ENCODE measurements around the gene PLCH2. TPM values are rescaled to one million over a fixed set of nuclear protein-coding genes. Genes with fewer than 3 reads are reported as not detected.

PLCH2 gene
- total RNA-seq, 1 donor = 0.81 TPM

- no peak for DNase-seq (ENCODE audit: low read depth)
- TF ChIP-seq CTCF (IDR thresholded peaks at IDR 0.05; ENCODE audit: insufficient read depth, low read length) = no peak
- no peak overlapping the region for H3K4me3 ChIP-seq (ENCODE audit: low read depth, low read length)
Observed at GRCh38 chr1:2498648-2499047, 22.6 kb downstream of the PLCH2 start.

- no peak for DNase-seq (ENCODE audit: low read depth)
- no peak for TF ChIP-seq CTCF (IDR thresholded peaks at IDR 0.05; ENCODE audit: insufficient read depth, low read length)
Observed at GRCh38 chr1:2499260-2499659, 23.2 kb downstream of the PLCH2 start.

GRCh38 chr1:2499986-2500596 lies 24.0 kb downstream of the PLCH2 start:
- no peak for DNase-seq (ENCODE audit: low read depth)
- H3K4me3 ChIP-seq (ENCODE audit: low read depth, low read length) = no peak overlapping the region
- no peak for TF ChIP-seq CTCF (IDR thresholded peaks at IDR 0.05; ENCODE audit: insufficient read depth, low read length)

More at GRCh38 chr1:2499260-2499659, 23.2 kb downstream of the PLCH2 start:
- no peak overlapping the region for H3K4me3 ChIP-seq (ENCODE audit: low read depth, low read length)

- no peak overlapping the region for H3K4me3 ChIP-seq (ENCODE audit: low read depth, low read length)
- no peak for DNase-seq (ENCODE audit: low read depth)
- TF ChIP-seq CTCF (IDR thresholded peaks at IDR 0.05; ENCODE audit: insufficient read depth, low read length) = no peak
Observed at GRCh38 chr1:2501041-2501819, 25.1 kb downstream of the PLCH2 start.

GRCh38 chr1:2501820-2502119 lies 25.7 kb downstream of the PLCH2 start:
- no peak overlapping the region for H3K4me3 ChIP-seq (ENCODE audit: low read depth, low read length)
- no peak for TF ChIP-seq CTCF (IDR thresholded peaks at IDR 0.05; ENCODE audit: insufficient read depth, low read length)
- DNase-seq (ENCODE audit: low read depth) = no peak

GRCh38 chr1:2502210-2502609 lies 26.1 kb downstream of the PLCH2 start:
- no peak overlapping the region for H3K4me3 ChIP-seq (ENCODE audit: low read depth, low read length)
- no peak for DNase-seq (ENCODE audit: low read depth)
- TF ChIP-seq CTCF (IDR thresholded peaks at IDR 0.05; ENCODE audit: insufficient read depth, low read length) = no peak

Data from fibroblast of the aortic adventitia (primary cell).